NT2/D1 (cell line): Measurements from ENCODE around the gene PKNOX2.

Source experiments
- SUZ12 ChIP-seq: IDR thresholded peaks from 2 replicates; pipeline ENCODE4 v1.6.1; 2011; ENCODE audit not compliant: insufficient read length, insufficient read depth; ENCODE audit errors: extremely low read depth
- YY1 ChIP-seq: IDR thresholded peaks from 2 replicates; pipeline ENCODE4 v1.6.1; 2011; ENCODE audit not compliant: insufficient read length, insufficient read depth
- ZNF274 ChIP-seq: IDR thresholded peaks from 2 replicates; pipeline ENCODE4 v1.6.1; 2011; ENCODE audit warnings: mild to moderate bottlenecking, low read depth, low read length

DNA sequence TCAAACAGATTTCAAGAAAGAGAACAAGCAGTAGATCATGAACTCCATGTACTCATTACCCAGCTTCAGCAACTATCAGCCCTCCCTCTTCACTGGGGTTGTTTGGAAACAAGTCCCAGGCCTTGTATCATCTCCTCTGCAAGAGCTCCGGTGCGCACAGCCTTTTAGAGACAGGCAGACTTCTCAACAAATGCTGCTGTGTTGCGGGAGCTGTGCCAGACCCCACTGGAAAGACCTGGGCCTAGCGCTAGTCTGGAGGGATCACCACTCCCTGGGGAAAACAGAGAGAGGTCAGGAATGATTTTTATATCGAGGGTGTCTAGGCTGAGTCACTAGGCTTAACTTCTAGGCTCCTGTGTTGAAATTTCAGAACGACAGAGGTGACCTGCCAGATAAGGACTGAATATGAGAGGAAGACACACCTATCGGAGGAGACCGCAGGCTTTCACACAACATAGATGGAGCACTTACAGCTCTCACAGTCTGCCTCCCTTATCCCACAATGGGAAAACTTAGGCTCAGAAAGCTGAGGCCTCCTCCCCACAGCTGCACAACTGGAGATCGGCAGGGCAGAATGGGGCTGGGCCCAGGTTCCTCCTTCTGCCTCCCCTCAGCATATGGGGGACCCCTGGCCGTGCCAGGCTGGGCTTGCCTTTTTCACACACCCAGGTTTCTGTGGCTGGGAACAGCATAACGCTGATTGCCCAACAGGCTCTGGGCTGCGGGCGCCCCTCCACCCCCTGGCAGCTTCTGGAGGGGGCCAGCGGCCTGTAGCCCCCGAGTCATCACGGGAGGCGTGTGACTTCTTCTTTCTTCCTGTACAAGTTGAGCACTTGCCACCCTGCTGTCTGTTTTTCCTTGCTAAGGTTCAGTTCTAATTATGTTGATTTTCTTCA lies 86.0 kb downstream of the PKNOX2 start:
- no peak for TF ChIP-seq YY1
- no peak for TF ChIP-seq SUZ12
- TF ChIP-seq ZNF274: no peak
